Activated CD4-positive, alpha-beta T cell treated with anti-CD3 and anti-CD28 coated beads, Interleukin-2, amount 50 U/mL, for 24 hours (primary cell): Measurements from ENCODE around the gene CTBP1.

Experiments
- DNase-seq, 2 donors: peaks; one replicate each; pipeline ENCODE4 v3.0.0-alpha.2; 2020; ENCODE audit warnings: low read depth in 1 of 2, low spot score in 1 of 2

Gene CTBP1

GRCh38 chr4:1211891-1212545, 36.9 kb downstream of the CTBP1 start:
- DNase-seq, result no peak

GRCh38 chr4:1211371-1211770, 37.6 kb downstream of the CTBP1 start:
- no peak for DNase-seq

GRCh38 chr4:1210971-1211370, 38.0 kb downstream of the CTBP1 start:
- DNase-seq, result no peak

- DNase-seq, result no peak
These were observed 38.6 kb downstream of the CTBP1 start for GRCh38 chr4:1210241-1210841.

GRCh38 chr4:1209821-1210220, 39.1 kb downstream of the CTBP1 start:
- DNase-seq, result no peak

- DNase-seq, result no peak
These were observed 39.8 kb downstream of the CTBP1 start for GRCh38 chr4:1208970-1209704.

GRCh38 chr4:1208266-1208961, 40.5 kb downstream of the CTBP1 start:
- DNase-seq, result no peak

GRCh38 chr4:1207603-1208265, 41.2 kb downstream of the CTBP1 start:
- DNase-seq, result no peak

- no peak for DNase-seq
These were observed 41.8 kb downstream of the CTBP1 start for GRCh38 chr4:1207157-1207470.

GRCh38 chr4:1206299-1207156, 42.4 kb downstream of the CTBP1 start:
- DNase-seq, result no peak

- DNase-seq, result no peak
These were observed 43.2 kb downstream of the CTBP1 start for GRCh38 chr4:1205586-1206298.

- DNase-seq, result no peak
These were observed 43.9 kb downstream of the CTBP1 start for GRCh38 chr4:1204828-1205585.

GRCh38 chr4:1204286-1204827, 44.6 kb downstream of the CTBP1 start:
- no peak for DNase-seq

GRCh38 chr4:1203026-1203616, 45.8 kb downstream of the CTBP1 start:
- DNase-seq, result no peak

GRCh38 chr4:1202526-1203011, 46.4 kb downstream of the CTBP1 start:
- no peak for DNase-seq

- DNase-seq, result peak; percentile 49 to 52
These were observed 46.9 kb downstream of the CTBP1 start for GRCh38 chr4:1201851-1202525.

- DNase-seq, result no peak
These were observed 48.4 kb downstream of the CTBP1 start for GRCh38 chr4:1200425-1201035.
